ENCODE results near the gene PRMT1.

Gene PRMT1

DNA sequence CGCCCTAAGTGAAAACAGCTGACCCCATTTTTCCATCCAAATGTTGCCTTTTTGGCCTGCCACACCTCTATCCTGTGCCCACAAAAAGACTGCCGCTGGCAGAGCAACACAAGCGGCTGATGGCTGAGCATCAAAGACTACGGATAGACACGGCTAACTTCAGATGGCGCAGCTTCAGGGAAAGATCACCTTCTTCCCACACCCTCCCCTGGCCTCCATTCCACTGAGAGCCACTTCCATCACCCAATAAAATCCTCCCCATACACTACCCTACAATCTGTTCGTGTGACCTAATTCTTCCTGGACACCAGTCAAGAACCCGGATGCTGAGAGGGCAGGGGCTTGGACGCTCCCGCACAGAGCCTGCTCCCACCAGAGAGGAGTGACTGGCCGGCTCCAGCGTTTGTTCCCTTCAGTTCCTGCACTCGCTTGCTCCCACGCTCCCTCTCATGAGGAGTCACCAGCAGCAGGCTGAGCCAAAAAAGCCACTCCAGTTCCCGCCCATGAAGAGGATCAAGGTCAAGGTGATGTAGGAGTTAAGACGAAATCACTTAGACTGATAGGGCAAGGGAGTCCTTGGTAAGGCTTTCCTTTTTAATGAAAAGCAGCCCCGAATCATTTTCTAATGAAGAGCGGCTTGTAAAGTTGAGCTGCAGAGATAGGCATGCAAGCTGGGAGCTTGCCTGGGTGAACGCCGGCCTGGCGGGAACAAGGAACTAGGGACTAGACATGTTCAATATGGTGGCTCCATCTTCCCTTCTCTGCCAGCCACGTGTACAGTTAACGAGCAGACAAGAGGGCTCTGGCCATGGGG is 50.4 kb downstream of the PRMT1 start:
- no peak for DNase-seq (ENCODE audit: low spot score)

GRCh38 chr19:49730166-49730565 is 53.1 kb downstream of the PRMT1 start:
- DNase-seq (ENCODE audit: low spot score), result no peak
